ENCODE results near the gene CLSTN2.

Gene CLSTN2

GRCh38 chr3:140246578-140246977, 311.6 kb downstream of the CLSTN2 start:
- DNase-seq, result no peak

GRCh38 chr3:140247775-140248174, 312.8 kb downstream of the CLSTN2 start:
- no peak for DNase-seq

- no peak for DNase-seq
Observed at GRCh38 chr3:140249188-140249587, 314.2 kb downstream of the CLSTN2 start.

GRCh38 chr3:140250010-140250855, 315.2 kb downstream of the CLSTN2 start:
- DNase-seq, result no peak

GRCh38 chr3:140250945-140251344, 316.0 kb downstream of the CLSTN2 start:
- DNase-seq, result no peak

- DNase-seq, result no peak
Observed at GRCh38 chr3:140251678-140252077, 316.7 kb downstream of the CLSTN2 start.

- DNase-seq, result no peak
Observed at GRCh38 chr3:140252812-140253656, 318.0 kb downstream of the CLSTN2 start.

GRCh38 chr3:140258222-140258724, 323.3 kb downstream of the CLSTN2 start:
- no peak for DNase-seq

GRCh38 chr3:140265302-140265701, 330.3 kb downstream of the CLSTN2 start:
- DNase-seq, result no peak

GRCh38 chr3:140268103-140268502, 333.1 kb downstream of the CLSTN2 start:
- no peak for DNase-seq

GRCh38 chr3:140268610-140269009, 333.6 kb downstream of the CLSTN2 start:
- no peak for DNase-seq

GRCh38 chr3:140270329-140270728, 335.3 kb downstream of the CLSTN2 start:
- no peak for DNase-seq

- DNase-seq, result no peak
Observed at GRCh38 chr3:140273542-140274195, 338.7 kb downstream of the CLSTN2 start.

- no peak for DNase-seq
Observed at GRCh38 chr3:140274429-140274828, 339.4 kb downstream of the CLSTN2 start.

- DNase-seq, result peak; percentile 11 to 14
Observed at GRCh38 chr3:140276703-140277102, 341.7 kb downstream of the CLSTN2 start.

GRCh38 chr3:140277886-140278285, 342.9 kb downstream of the CLSTN2 start:
- no peak for DNase-seq

- no peak for DNase-seq
Observed at GRCh38 chr3:140284372-140284771, 349.4 kb downstream of the CLSTN2 start.

- no peak for DNase-seq
Observed at GRCh38 chr3:140285380-140285779, 350.4 kb downstream of the CLSTN2 start.

- DNase-seq, result no peak
Observed at GRCh38 chr3:140288595-140288994, 353.6 kb downstream of the CLSTN2 start.

GRCh38 chr3:140290105-140290504, 355.1 kb downstream of the CLSTN2 start:
- DNase-seq, result no peak

GRCh38 chr3:140292170-140292569, 357.2 kb downstream of the CLSTN2 start:
- no peak for DNase-seq

GRCh38 chr3:140292684-140293083, 357.7 kb downstream of the CLSTN2 start:
- no peak for DNase-seq

- no peak for DNase-seq
Observed at GRCh38 chr3:140294058-140294457, 359.1 kb downstream of the CLSTN2 start.

Data from AML-193 (cell line).